ENCODE measurements around the gene SESN1. TPM values are rescaled to one million over a fixed set of nuclear protein-coding genes. Genes with fewer than 3 reads are reported as not detected.
"Not testable (repeated sequence)": the region's sequence is repeated elsewhere in the genome, so short reads cannot be mapped to it uniquely, and the experiment has no call there.

The SESN1 gene
- total RNA-seq, 1 experiment from 2014 or later: 17.5 TPM

DNA sequence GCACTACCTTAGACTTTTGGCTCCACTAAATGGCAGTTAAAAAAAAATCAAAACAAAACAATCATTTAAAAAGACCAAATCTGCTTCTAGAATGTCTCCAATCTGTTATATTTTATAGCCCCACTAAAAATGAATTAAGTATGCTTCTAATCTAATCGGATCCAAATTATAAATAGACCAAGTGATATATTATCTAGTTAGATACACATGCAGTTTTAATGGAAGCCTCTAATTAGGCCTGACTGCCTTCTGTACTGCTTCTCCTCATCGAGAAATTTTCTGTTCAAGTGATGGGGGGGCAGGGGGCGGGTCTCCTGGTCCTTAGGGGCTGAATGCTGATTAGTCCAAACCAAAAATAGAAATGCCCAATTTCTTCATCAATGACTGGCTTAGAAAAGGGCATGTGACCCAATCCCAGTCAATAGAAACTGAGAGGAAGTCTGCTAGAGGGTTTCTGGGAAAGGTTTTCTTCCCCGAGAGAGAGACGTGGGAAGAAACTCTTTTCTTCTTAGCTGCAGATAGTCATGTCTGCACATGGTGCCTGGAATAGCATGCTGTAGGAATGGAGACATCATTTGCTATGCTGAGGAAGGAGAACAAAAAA lies 6.9 kb downstream of the SESN1 start:
- no peaks in the 10 kb centered on the region for H3K79me1 ChIP-seq (ENCODE audit: insufficient read depth, low read depth, low read length, poor library complexity, severe bottlenecking)
- no peaks in the 10 kb centered on the region for H4K20me1 ChIP-seq (ENCODE audit: control insufficient read depth, insufficient read depth, insufficient read length)
- no peak overlapping the region for H4K91ac ChIP-seq (ENCODE audit: insufficient read length, low read depth, low read length)
- H3K9me3 Mint-ChIP-seq: no peaks in the 10 kb centered on the region
- peaks cover 17 to 24% of the 10 kb centered on the region in 2 experiments for H3K4me1 Mint-ChIP-seq
- no peaks in the 10 kb centered on the region for H3K27me3 Mint-ChIP-seq (ENCODE audit: low read depth)
- no peak overlapping the region for H3K56ac ChIP-seq (ENCODE audit: insufficient read length, low read depth, low read length)
- H2BK20ac ChIP-seq (ENCODE audit: low read depth, low read length, poor library complexity, severe bottlenecking): no peak overlapping the region
- no peak overlapping the region for H4K5ac ChIP-seq (ENCODE audit: insufficient read length, low read depth, low read length)
- no peak overlapping the region for H2AFZ ChIP-seq (ENCODE audit: low read length)
- H3K4ac ChIP-seq (ENCODE audit: low read depth, low read length): no peak overlapping the region
- no peak overlapping the region for H3K9ac ChIP-seq (ENCODE audit: extremely low read depth, insufficient read length, low read length)
- H4K8ac ChIP-seq (replicated peaks; ENCODE audit: insufficient read length, low read depth, low read length): no peak overlapping the region
- H2BK5ac ChIP-seq (ENCODE audit: insufficient read length, low read length): no peak overlapping the region
- no peak overlapping the region for H2BK12ac ChIP-seq (ENCODE audit: insufficient read length, low read depth, low read length)
- H3K4me3 Mint-ChIP-seq: no peak overlapping the region
- H3K4me2 ChIP-seq (ENCODE audit: insufficient read depth, insufficient read length, low read length): no peak overlapping the region
- DNase-seq: no peak
- H3K23me2 ChIP-seq (ENCODE audit: insufficient read length, low read depth, low read length, poor library complexity, severe bottlenecking): no peaks in the 10 kb centered on the region
- no peaks in the 10 kb centered on the region for H3K4me1 ChIP-seq (ENCODE audit: insufficient read depth, low read length)
- H3K79me2 ChIP-seq (ENCODE audit: insufficient read depth, low read length): no peaks in the 10 kb centered on the region
- no peak overlapping the region for H2BK120ac ChIP-seq (ENCODE audit: low read depth, low read length, poor library complexity, severe bottlenecking)
- H3K27ac Mint-ChIP-seq: no peak overlapping the region
- H3K27ac ChIP-seq (ENCODE audit: insufficient read length, low read depth, low read length): no peak overlapping the region
- H3K18ac ChIP-seq (ENCODE audit: insufficient read length, low read depth, low read length): no peak overlapping the region
- WGBS (ENCODE audit: extremely low coverage, insufficient read length, low lambda C conversion rate): no CpG with 5 or more reads among the region's 5 CpGs
- H3K23ac ChIP-seq (ENCODE audit: insufficient read length, low read depth, low read length): no peak overlapping the region
- H2AK5ac ChIP-seq (ENCODE audit: insufficient read length, low read length): no peak overlapping the region
- peaks cover 0 to 3% (median 0%) of the 10 kb centered on the region in 3 experiments; a peak in 1 of 7 replicates for H3K36me3 Mint-ChIP-seq (ENCODE audit: insufficient read depth in 1 of 3, low read depth in 3 of 3)
- H3T11ph ChIP-seq (ENCODE audit: low read length): no peak overlapping the region
- no peaks in the 10 kb centered on the region for H3K9me3 ChIP-seq (ENCODE audit: control insufficient read depth, low read depth, low read length)
- H3K27me3 ChIP-seq (ENCODE audit: insufficient read depth, low read length): no peaks in the 10 kb centered on the region
- TF ChIP-seq, protein P1, sequence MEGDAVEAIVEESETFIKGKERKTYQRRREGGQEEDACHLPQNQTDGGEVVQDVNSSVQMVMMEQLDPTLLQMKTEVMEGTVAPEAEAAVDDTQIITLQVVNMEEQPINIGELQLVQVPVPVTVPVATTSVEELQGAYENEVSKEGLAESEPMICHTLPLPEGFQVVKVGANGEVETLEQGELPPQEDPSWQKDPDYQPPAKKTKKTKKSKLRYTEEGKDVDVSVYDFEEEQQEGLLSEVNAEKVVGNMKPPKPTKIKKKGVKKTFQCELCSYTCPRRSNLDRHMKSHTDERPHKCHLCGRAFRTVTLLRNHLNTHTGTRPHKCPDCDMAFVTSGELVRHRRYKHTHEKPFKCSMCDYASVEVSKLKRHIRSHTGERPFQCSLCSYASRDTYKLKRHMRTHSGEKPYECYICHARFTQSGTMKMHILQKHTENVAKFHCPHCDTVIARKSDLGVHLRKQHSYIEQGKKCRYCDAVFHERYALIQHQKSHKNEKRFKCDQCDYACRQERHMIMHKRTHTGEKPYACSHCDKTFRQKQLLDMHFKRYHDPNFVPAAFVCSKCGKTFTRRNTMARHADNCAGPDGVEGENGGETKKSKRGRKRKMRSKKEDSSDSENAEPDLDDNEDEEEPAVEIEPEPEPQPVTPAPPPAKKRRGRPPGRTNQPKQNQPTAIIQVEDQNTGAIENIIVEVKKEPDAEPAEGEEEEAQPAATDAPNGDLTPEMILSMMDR (conservative IDR thresholded peaks at IDR 0.05): no peak
- no peak overlapping the region for H3K14ac ChIP-seq (ENCODE audit: insufficient read depth, low read length)
- H2BK15ac ChIP-seq (ENCODE audit: low read depth, low read length): no peak overlapping the region

DNA sequence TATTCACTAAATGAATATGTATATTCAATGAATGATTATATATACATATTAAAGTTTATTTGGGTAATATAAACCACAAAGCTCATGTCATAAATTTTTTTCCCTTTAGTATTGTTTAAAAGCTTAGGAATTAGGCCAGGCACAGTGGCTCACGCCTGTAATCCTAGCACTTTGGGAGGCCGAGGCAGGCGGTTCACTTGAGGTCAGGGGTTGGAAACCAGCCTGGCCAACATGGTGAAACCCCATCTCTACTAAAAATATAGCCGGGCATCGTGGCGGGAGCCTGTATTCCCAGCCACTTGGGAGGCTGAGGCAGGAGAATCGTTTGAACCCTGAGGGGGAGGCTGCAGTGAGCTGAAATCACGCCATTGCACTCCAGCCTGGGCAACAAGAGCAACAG lies 10.5 kb downstream of the SESN1 start:
- H3K4me1 ChIP-seq (ENCODE audit: insufficient read depth, low read length); H3T11ph ChIP-seq (ENCODE audit: low read length); DNase-seq; H3K18ac ChIP-seq (ENCODE audit: insufficient read length, low read depth, low read length); H2BK5ac ChIP-seq (ENCODE audit: insufficient read length, low read length); H3K9me3 ChIP-seq (ENCODE audit: control insufficient read depth, low read depth, low read length); H3K23ac ChIP-seq (ENCODE audit: insufficient read length, low read depth, low read length); H3K9me3 Mint-ChIP-seq; H2AK5ac ChIP-seq (ENCODE audit: insufficient read length, low read length); H3K27ac Mint-ChIP-seq; H4K91ac ChIP-seq (ENCODE audit: insufficient read length, low read depth, low read length); H2AFZ ChIP-seq (ENCODE audit: low read length); H3K23me2 ChIP-seq (ENCODE audit: insufficient read length, low read depth, low read length, poor library complexity, severe bottlenecking); H2BK120ac ChIP-seq (ENCODE audit: low read depth, low read length, poor library complexity, severe bottlenecking); H3K4me3 Mint-ChIP-seq; H4K8ac ChIP-seq (replicated peaks; ENCODE audit: insufficient read length, low read depth, low read length); H3K9ac ChIP-seq (ENCODE audit: extremely low read depth, insufficient read length, low read length); H3K4ac ChIP-seq (ENCODE audit: low read depth, low read length); H3K4me1 Mint-ChIP-seq; H3K27ac ChIP-seq (ENCODE audit: insufficient read length, low read depth, low read length); H3K27me3 ChIP-seq (ENCODE audit: insufficient read depth, low read length); H3K27me3 Mint-ChIP-seq (ENCODE audit: low read depth); H2BK20ac ChIP-seq (ENCODE audit: low read depth, low read length, poor library complexity, severe bottlenecking); H2BK15ac ChIP-seq (ENCODE audit: low read depth, low read length); H4K5ac ChIP-seq (ENCODE audit: insufficient read length, low read depth, low read length); H2BK12ac ChIP-seq (ENCODE audit: insufficient read length, low read depth, low read length); H3K36me3 Mint-ChIP-seq (ENCODE audit: insufficient read depth in 1 of 3, low read depth in 3 of 3); H4K20me1 ChIP-seq (ENCODE audit: control insufficient read depth, insufficient read depth, insufficient read length); H3K56ac ChIP-seq (ENCODE audit: insufficient read length, low read depth, low read length); H3K4me2 ChIP-seq (ENCODE audit: insufficient read depth, insufficient read length, low read length); H3K79me2 ChIP-seq (ENCODE audit: insufficient read depth, low read length); H3K14ac ChIP-seq (ENCODE audit: insufficient read depth, low read length); H3K79me1 ChIP-seq (ENCODE audit: insufficient read depth, low read depth, low read length, poor library complexity, severe bottlenecking): not testable (repeated sequence)
- WGBS (ENCODE audit: extremely low coverage, insufficient read length, low lambda C conversion rate): no CpG with 5 or more reads among the region's 8 CpGs

Measured in H9 (cell line).